Measurements from ENCODE around the gene FSD1.

DNA sequence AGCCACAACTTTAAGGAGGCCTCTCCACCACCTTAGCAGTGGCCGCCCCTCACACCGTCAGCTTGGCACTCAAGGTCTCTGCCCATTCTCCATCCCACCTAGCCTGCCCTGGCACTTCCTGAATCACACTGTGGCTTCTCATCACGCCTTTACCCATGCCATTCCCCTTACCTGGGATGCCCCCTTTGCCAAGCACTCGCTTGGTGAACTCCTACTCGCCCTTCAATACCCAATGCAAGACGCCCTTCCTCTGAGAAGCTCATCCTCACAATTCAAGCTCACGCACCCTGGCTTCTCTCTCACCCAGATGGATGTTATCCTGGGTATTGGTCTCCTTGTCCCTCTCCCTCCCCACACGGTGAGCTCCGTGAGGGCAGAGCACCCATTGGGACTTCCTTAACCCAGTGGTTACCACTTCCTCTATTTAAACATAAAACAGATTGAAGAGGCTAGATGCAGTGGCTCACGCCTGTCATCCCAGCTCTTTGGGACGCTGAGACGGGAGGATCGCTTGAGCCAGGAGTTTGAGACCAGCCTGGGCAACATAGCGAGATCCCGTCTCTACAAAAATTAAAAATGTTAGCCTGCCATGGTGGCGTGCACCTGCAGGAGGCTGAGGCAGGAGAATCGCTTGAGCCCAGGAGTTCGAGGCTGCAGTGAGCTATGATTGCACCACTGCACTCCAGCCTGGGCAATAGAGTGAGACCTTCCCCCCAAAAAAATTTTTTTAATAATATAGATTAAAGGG, 38.0 kb upstream of the FSD1 start:
- TF ChIP-seq, protein P1, sequence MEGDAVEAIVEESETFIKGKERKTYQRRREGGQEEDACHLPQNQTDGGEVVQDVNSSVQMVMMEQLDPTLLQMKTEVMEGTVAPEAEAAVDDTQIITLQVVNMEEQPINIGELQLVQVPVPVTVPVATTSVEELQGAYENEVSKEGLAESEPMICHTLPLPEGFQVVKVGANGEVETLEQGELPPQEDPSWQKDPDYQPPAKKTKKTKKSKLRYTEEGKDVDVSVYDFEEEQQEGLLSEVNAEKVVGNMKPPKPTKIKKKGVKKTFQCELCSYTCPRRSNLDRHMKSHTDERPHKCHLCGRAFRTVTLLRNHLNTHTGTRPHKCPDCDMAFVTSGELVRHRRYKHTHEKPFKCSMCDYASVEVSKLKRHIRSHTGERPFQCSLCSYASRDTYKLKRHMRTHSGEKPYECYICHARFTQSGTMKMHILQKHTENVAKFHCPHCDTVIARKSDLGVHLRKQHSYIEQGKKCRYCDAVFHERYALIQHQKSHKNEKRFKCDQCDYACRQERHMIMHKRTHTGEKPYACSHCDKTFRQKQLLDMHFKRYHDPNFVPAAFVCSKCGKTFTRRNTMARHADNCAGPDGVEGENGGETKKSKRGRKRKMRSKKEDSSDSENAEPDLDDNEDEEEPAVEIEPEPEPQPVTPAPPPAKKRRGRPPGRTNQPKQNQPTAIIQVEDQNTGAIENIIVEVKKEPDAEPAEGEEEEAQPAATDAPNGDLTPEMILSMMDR (IDR thresholded peaks at IDR 0.05; ENCODE audit: low read length), result no peak
- no peak for TF ChIP-seq EZH2 (IDR thresholded peaks at IDR 0.05; ENCODE audit: borderline replicate concordance, low read length)

Data from OCI-LY1 (cell line).